Measurements from ENCODE around the gene APBA1.

The APBA1 gene

DNA sequence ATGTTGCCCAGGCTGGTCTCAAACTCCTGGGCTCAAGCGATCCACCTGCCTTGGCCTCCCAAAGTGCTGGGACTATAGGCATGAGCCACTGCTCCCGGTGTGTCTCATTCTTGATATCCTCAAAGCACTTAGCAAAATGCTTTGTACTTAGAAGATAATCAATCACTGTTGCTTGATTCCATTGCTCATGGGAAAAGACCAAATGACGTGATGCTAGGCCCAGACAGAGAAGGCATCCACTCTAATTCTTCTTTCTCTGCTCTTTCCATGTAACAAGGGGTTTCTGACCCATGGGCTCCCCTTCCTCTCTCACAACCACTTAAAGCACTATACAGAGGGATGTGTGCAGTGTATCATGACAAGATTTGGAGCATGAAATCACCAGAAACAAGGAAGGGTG, 83.0 kb downstream of the APBA1 start:
- no peak for DNase-seq (ENCODE audit: low read depth)
- no peak overlapping the region for H3K4me3 ChIP-seq (ENCODE audit: control insufficient read depth, low read depth, low read length)
- TF ChIP-seq, protein P1, sequence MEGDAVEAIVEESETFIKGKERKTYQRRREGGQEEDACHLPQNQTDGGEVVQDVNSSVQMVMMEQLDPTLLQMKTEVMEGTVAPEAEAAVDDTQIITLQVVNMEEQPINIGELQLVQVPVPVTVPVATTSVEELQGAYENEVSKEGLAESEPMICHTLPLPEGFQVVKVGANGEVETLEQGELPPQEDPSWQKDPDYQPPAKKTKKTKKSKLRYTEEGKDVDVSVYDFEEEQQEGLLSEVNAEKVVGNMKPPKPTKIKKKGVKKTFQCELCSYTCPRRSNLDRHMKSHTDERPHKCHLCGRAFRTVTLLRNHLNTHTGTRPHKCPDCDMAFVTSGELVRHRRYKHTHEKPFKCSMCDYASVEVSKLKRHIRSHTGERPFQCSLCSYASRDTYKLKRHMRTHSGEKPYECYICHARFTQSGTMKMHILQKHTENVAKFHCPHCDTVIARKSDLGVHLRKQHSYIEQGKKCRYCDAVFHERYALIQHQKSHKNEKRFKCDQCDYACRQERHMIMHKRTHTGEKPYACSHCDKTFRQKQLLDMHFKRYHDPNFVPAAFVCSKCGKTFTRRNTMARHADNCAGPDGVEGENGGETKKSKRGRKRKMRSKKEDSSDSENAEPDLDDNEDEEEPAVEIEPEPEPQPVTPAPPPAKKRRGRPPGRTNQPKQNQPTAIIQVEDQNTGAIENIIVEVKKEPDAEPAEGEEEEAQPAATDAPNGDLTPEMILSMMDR (conservative IDR thresholded peaks at IDR 0.05; ENCODE audit: control insufficient read depth, insufficient read depth, low read depth, low read length): no peak

DNA sequence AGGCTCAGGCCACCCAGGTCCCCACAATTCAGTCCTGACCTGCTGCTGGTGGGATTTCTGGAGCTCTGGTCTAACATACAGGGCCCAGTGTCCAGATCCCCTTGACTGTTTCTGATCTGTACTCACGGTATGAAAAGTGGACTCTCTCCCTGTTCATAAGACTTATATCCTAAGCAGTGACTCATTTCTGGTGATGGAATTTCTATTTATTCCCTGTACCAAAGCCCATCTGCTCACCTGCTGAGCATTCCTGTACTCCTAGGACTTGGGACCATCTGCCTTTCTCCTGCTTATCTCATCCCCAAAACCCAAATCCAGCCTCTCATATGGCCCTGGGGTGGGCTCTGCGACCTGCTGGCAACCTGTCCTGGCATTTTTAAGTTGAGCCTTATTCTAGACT, 86.6 kb downstream of the APBA1 start:
- TF ChIP-seq, protein P1 (conservative IDR thresholded peaks at IDR 0.05; ENCODE audit: control insufficient read depth, insufficient read depth, low read depth, low read length): no peak
- DNase-seq (ENCODE audit: low read depth): no peak

DNA sequence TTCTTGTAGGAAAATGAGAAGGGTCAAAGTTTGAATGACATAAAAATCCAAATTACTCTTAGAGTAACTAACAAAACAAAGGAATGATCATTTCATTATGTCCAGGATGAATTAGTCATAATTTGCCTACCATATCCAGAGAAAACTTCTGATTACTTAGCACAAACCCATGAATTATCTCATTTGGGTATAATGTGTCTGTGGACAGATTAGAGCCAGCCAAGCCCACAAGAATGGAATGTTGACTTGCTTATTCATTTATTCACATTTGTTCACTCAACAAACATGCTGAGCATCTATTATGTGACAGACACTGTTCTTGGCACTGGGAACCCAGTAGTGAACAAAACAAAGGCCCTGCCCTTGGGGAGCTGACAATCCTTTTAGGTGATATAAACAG, 87.4 kb downstream of the APBA1 start:
- peak; percentile 33 for DNase-seq (ENCODE audit: low read depth)
- TF ChIP-seq, protein P1 (conservative IDR thresholded peaks at IDR 0.05; ENCODE audit: control insufficient read depth, insufficient read depth, low read depth, low read length): no peak
- H3K4me3 ChIP-seq (ENCODE audit: control insufficient read depth, low read depth, low read length): no peak overlapping the region

More for the DNA sequence above, 86.6 kb downstream of the APBA1 start:
- no peak overlapping the region for H3K4me3 ChIP-seq (ENCODE audit: control insufficient read depth, low read depth, low read length)

DNA sequence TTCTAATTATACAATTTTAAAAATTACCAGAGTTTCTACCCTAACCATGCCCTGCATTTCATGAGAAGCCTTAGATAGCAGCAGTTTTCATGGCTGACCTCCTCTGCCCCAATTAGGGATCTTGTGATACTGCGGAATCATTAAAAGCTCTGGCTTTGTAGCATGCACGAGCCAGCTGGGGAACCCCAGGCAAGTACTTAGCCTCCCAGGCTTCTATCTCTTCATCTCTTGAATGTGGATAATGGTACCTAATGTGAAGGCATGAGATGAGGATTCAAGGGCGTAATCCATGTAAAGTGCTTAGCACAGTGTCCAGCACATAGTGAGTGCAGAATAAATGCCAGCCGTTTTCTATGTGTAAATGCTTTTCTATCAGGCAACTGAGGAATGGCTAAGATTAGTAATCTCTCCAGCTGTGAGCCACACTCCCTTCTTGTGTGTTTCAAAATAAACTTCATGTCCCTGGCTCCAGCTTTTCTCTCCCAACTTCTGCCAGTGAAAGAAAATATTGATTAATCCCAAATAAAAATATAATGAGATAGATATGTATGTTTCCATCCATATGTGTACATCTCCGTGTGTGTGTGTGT, 88.4 kb downstream of the APBA1 start:
- DNase-seq (ENCODE audit: low read depth): no peak
- H3K4me3 ChIP-seq (ENCODE audit: control insufficient read depth, low read depth, low read length): no peak overlapping the region
- TF ChIP-seq, protein P1 (conservative IDR thresholded peaks at IDR 0.05; ENCODE audit: control insufficient read depth, insufficient read depth, low read depth, low read length): no peak

DNA sequence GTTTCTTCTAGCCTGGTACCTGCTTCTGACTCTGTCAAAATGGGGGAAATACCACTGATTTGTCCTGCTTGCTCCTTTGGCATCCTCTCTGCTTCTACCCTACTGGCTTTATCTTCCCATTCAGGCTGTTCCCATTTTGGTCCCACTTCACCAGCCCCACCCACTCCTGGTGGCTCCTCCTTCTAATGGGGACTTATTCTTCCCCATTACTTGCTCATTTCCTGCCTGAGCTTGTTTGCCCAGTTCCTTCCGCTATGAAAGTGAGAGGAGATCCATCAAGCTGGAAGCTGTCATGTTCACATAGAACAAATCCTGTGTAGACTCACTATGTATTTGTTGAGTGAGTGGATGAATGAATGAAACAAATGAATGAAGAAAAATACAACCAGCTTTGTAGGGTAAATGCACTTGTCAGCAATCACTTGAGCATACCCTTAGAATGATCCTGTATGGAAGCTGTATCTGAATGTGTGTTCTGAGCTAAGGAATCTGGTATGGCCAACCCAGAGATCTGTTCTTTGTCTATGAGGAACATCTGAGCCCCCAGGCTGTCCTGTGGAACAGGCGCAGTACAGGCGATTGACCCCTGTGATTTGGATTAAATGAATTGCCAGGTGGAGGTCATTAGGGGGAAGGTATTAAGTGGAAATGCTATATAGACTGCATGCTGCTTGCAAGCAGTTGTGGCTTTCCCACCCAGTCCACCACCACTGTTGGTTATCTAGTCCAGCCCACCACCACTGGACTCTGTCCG, 89.5 kb downstream of the APBA1 start:
- no peak overlapping the region for H3K4me3 ChIP-seq (ENCODE audit: control insufficient read depth, low read depth, low read length)
- TF ChIP-seq, protein P1 (conservative IDR thresholded peaks at IDR 0.05; ENCODE audit: control insufficient read depth, insufficient read depth, low read depth, low read length): no peak
- DNase-seq (ENCODE audit: low read depth): peak; percentile 17

DNA sequence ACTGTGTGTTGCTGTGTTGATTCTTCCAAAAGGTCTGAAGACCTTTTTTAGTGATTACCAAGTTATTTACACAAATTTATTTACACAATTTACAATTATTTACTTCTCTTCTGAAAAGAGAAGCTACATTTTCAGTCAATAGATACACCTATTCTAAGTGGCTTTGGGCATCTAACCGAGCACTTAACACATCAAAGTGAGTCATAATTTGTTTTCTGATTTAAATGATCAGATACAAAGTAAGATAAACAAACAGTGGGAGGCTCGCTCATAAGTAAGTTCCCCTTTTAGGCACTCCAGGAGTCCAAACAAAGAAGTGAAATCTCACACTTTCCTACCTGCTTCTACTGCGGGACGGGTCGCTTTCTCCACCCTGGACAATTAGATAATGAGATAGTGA, 90.2 kb downstream of the APBA1 start:
- DNase-seq (ENCODE audit: low read depth): no peak
- H3K4me3 ChIP-seq (ENCODE audit: control insufficient read depth, low read depth, low read length): no peak overlapping the region
- TF ChIP-seq, protein P1 (conservative IDR thresholded peaks at IDR 0.05; ENCODE audit: control insufficient read depth, insufficient read depth, low read depth, low read length): no peak
